Heart right ventricle (tissue), 16 donors: ENCODE measurements around the gene CYP8B1. TPM values are rescaled to one million over a fixed set of nuclear protein-coding genes. Genes with fewer than 3 reads are reported as not detected.

Experiments used
- ATAC-seq, 8 donors: fragments of 200-7000 bp; cut with Tn5 transposase; one replicate each; pipeline ENCODE4 v1.9.1; 2020; ENCODE audit warnings: mild to moderate bottlenecking in 8 of 8, moderate library complexity in 8 of 8, moderate number of reproducible peaks in 1 of 8
- DNase-seq, 2 donors: peaks; one replicate each; pipeline ENCODE4 v3.0.0-alpha.2; 2020
- H3K27ac ChIP-seq, 10 donors: fragments of 200-600 bp; sonication (generic) in 2 of 10; one replicate each; pipeline versions ENCODE4 v1.5.0 to v1.8.0; 2020 to 2022; ENCODE audit warnings: mild to moderate bottlenecking in 3 of 10
- H3K27me3 ChIP-seq, 7 donors: fragments of 200-600 bp; one replicate each; pipeline ENCODE4 v1.8.0; 2021 to 2022; ENCODE audit warnings: mild to moderate bottlenecking in 2 of 7
- H3K36me3 ChIP-seq, 9 donors: fragments of 200-600 bp; sonication (generic) in 1 of 9; one replicate each; pipeline versions ENCODE4 v1.5.0 to v1.8.0; 2020 to 2022; ENCODE audit warnings: mild to moderate bottlenecking in 2 of 9
- H3K4me1 ChIP-seq, 9 donors: fragments of 200-600 bp; sonication (generic) in 1 of 9; one replicate each; pipeline versions ENCODE4 v1.5.0 to v1.8.0; 2020 to 2022; ENCODE audit warnings: mild to moderate bottlenecking in 4 of 9
- H3K4me3 ChIP-seq, 10 donors: fragments of 200-600 bp; sonication (generic) in 2 of 10; one replicate each; pipeline versions ENCODE4 v1.5.0 to v1.8.0; 2020 to 2022; ENCODE audit warnings: mild to moderate bottlenecking in 7 of 10, moderate library complexity in 2 of 10
- H3K9me3 ChIP-seq, 11 donors: fragments of 200-600 bp in 10 of 11; sonication (generic) in 2 of 11; one replicate each; pipeline versions ENCODE4 v1.5.0 to v1.8.0; 2013 to 2022; ENCODE audit warnings: mild to moderate bottlenecking in 2 of 11, control low read depth in 1 of 11, moderate library complexity in 1 of 11
- WGBS, 2 donors: extraction: QIAGEN DNeasy Blood & Tissue Kit; methylation state at CpG; one replicate each; pipeline ENCODE4 v1.1.7; 2013; ENCODE audit warnings: inconsistent platforms in 1 of 2; 5-methylcytosine and 5-hydroxymethylcytosine counted together
- intact Hi-C, 10 donors: fragments of 100-400 bp; cut with DNase I; formaldehyde crosslinking; loops; one replicate each; pipeline versions ENCODE4 v1.11.1 to v1.14.2; 2022
- polyA plus RNA-seq, 2 donors: library from polyadenylated mRNA; stranded (reverse); fragments of 200-250 nt; gene quantifications; one replicate each; pipeline ENCODE4 v1.2.3, GENCODE V29; 2013
- total RNA-seq, 10 donors: library from RNA; stranded (reverse); fragmentation: NEBNext Ultra II Directional in 3 of 10; extraction: Animal tissue kit (Norgen Biotek cat#: 25700) in 3 of 10; gene quantifications; one replicate each; pipeline versions ENCODE4 v1.2.1 to v1.2.4, GENCODE V29; 2021 to 2023
- TF ChIP-seq, protein P1 (sequence below), 9 donors: fragments of 200-600 bp; sonication (generic) in 2 of 9; IDR thresholded peaks; one replicate each; pipeline versions ENCODE4 v1.5.0 to v1.8.0; 2021 to 2022; ENCODE audit warnings: antibody characterized with exemption in 9 of 9, mild to moderate bottlenecking in 5 of 9, moderate library complexity in 1 of 9
- donor health status: Arrhythmogenic right ventricular cardiomyopathy.
- donor health status: ischemic (EF 13 %, LVEDD 7.1; RV severe dilation, severe dysfunction).
- donor health status: healthy with polysubstance abuse.
- donor health status: DM: no; HTN: yes; CAD: no.
- donor health status: DM: no; HTN: no; CAD: no.
- donor health status: ischemic (EF 25% LVEDD 6.9; RV normal size, moderate dysfunction).
- donor health status: ischemic (EF 25% LVEDD 5.7; RV mildly dilated, moderate dysfunction).
- donor health status: healthy.
- donor health status: DM: yes; HTN: yes; CAD: no.
- donor health status: Ischemic cardiomyopathy.
- donor health status: ischemic (EF 35%, LVEDD 5.7; RV mildly dilated, moderate dysfunction).
- donor health status: nonischemic (EF 11% LVEDD 7.7; RV severe dilation, severe dysfunction).
- donor health status: DM: yes; HTN: yes; CAD: no.
- donor health status: PGD.
- donor health status: ischemic (EF 29% LVEDD 5.4; RV normal size, mild dysfunction).
- donor health status: nonischemic (EF 23%, LVEDD 6.1; RV moderate dilation, normal function).

The CYP8B1 gene
- total and polyA plus RNA-seq, 12 donors: not detected

DNA sequence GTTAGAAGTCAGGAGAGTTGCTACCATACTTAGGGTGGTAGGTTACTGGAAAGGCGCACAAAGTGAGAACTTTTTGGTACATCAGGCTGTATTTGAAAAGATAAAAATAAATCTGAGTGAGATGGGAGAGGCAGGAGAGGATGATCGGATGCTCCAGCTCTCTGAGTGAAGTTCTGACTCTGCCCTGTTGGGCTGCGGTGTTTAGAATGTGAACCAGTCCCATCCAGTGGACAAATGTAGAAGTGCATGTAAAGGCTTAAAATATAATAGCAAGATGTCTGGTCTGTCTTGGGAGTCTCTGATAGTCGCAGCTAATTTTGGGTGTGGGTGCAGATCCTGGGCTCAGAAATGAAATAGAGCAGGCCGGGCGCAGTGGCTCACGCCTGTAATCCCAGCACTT is 36.1 kb downstream of the CYP8B1 start:
- DNase-seq: peak in 1 of 2 donors; percentile 53
- 22 to 24% methylated on average over 7 of the region's 7 CpGs for WGBS, 2 donors
- H3K36me3 ChIP-seq: no peaks in the 10 kb centered on the region
- intact Hi-C loops: loop anchor here in 6 of 10 donors (2.0 to 10.0 kb wide), 4 partner anchors 38 to 59 kb away; partner anchors contain the start of gene CYP8B1 (in 1 of the 6)
- H3K9me3 ChIP-seq: no peaks in the 10 kb centered on the region
- TF ChIP-seq, protein P1, sequence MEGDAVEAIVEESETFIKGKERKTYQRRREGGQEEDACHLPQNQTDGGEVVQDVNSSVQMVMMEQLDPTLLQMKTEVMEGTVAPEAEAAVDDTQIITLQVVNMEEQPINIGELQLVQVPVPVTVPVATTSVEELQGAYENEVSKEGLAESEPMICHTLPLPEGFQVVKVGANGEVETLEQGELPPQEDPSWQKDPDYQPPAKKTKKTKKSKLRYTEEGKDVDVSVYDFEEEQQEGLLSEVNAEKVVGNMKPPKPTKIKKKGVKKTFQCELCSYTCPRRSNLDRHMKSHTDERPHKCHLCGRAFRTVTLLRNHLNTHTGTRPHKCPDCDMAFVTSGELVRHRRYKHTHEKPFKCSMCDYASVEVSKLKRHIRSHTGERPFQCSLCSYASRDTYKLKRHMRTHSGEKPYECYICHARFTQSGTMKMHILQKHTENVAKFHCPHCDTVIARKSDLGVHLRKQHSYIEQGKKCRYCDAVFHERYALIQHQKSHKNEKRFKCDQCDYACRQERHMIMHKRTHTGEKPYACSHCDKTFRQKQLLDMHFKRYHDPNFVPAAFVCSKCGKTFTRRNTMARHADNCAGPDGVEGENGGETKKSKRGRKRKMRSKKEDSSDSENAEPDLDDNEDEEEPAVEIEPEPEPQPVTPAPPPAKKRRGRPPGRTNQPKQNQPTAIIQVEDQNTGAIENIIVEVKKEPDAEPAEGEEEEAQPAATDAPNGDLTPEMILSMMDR (IDR thresholded peaks at IDR 0.05): peak; percentile 50 to 81 (median 71)
- H3K4me1 ChIP-seq: peaks cover 0 to 26% (median 11%) of the 10 kb centered on the region in 9 donors
- peak overlapping the region in 3 of 10 donors; percentile 8 to 19 (median 17) for H3K4me3 ChIP-seq
- H3K27ac ChIP-seq: no peak overlapping the region
- ATAC-seq: peak; percentile 74 to 88 (median 80)
- no peaks in the 10 kb centered on the region for H3K27me3 ChIP-seq

DNA sequence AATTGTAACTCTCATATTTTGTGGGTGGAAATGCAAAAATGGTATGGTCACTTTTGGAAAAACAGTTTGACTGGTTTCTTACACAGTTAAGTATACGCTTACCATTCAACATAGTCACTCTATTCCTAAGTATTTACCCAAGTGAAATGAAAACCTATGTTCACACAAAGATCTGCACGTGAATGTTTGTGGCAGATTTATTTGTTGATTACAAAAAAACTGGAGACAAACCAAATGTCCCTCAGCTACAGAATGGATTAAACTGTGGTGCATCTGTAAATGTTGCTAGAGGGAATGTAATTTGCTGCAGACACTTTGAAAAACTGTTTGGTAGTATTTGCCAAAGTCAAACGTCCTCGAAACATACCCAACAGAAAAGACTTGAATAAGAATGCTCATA is 37.1 kb downstream of the CYP8B1 start:
- H3K27me3 ChIP-seq: no peaks in the 10 kb centered on the region
- H3K9me3 ChIP-seq: no peaks in the 10 kb centered on the region
- 82 to 85% methylated on average over 4 of the region's 4 CpGs for WGBS, 2 donors
- DNase-seq: no peak
- ATAC-seq: no peak
- no peak overlapping the region for H3K27ac ChIP-seq
- peaks cover 0 to 17% (median 4%) of the 10 kb centered on the region in 9 donors for H3K4me1 ChIP-seq
- intact Hi-C loops: loop anchor here in 6 of 10 donors (2.0 to 10.0 kb wide), 4 partner anchors 39 to 58 kb away; partner anchors contain the start of gene CYP8B1 (in 1 of the 6)
- H3K4me3 ChIP-seq: no peak overlapping the region
- H3K36me3 ChIP-seq: no peaks in the 10 kb centered on the region
- TF ChIP-seq, protein P1 (IDR thresholded peaks at IDR 0.05): no peak

DNA sequence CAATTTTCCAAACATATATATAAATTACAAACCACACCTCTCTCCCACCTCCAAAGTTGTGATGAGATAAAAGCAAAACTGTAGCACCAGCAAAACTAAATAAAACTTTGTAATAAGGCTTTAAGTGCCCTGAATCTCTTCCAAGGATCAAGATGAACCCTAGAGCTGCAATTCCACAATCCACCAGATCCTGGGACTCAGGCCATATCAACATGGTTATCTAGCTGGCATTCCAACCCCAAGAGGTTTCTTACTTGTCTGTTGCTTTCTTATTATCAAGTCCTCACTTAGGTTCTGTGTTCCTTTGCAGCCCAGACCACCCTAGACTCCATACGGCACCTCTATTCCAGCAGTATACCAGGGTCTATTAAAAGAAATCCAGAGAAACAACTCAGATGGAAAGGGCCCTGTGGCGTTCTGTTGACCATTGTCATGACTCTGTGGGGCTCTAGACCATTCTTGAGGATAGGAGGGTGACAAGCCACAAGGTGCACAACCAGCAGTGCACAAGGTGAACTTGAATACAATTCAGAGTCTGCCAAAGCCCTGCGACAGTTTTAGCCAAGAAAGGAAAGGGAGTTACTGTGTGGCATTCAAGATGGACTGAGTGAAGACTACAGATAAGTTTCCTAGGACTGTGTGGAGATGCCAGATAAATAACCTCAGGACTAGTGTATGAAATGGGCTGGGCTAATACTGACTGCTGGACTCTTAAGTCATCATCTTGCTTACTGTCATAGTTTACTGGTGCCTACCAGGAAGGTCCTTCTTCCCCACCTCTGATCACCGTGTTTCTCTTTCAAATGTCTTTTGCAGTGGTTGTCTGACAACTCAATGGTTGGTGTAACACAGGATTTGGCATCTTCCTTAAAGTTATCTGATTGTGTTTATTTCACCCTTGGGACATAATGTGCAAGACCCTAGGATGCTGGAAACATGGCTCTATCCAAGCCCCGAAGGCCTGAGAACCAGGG is 39.2 kb downstream of the CYP8B1 start:
- WGBS, 2 donors: 74 to 80% methylated on average over 5 of the region's 5 CpGs
- no peak for DNase-seq
- Histone ChIP-seq H3K36me3 (no peaks in the 10 kb centered on the region), H3K27me3 (no peaks in the 10 kb centered on the region), H3K4me1 (peaks cover 0 to 2% (median 0%) of the 10 kb centered on the region in 9 donors), H3K4me3 (no peak overlapping the region), H3K9me3 (no peaks in the 10 kb centered on the region), H3K27ac (no peak overlapping the region)
- TF ChIP-seq, protein P1 (IDR thresholded peaks at IDR 0.05): no peak
- no peak for ATAC-seq
- intact Hi-C loops: loop anchor here in 5 of 10 donors (5.0 to 10.0 kb wide), 3 partner anchors 41 to 54 kb away; partner anchors contain the start of gene CYP8B1 (in 1 of the 5)

DNA sequence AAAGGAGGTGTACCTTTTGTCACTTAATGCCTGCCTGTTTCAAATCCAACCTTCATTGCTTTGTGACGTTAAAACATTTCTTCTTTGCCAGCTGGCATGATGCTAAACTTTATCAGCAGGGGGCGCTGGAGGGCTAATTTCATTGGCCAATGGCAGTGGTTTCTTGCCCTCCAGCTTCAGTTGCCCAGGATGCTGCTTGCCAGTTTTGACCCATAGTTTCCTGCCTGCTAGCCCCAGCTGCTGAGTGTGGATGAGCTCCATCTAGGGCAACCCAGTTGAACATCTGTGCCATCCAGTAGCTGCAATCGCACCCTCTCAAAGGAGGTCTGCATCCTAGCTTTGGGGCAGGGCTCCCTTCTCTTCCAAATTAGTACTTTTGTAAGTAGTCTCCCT is 44.4 kb downstream of the CYP8B1 start:
- DNase-seq (peak; percentile 48 to 74), ATAC-seq (peak; percentile 25 to 76 (median 66))
- Histone ChIP-seq H3K4me1 (peaks cover 0 to 6% (median 0%) of the 10 kb centered on the region in 9 donors), H3K27ac (no peak overlapping the region), H3K9me3 (no peaks in the 10 kb centered on the region), H3K27me3 (no peaks in the 10 kb centered on the region), H3K36me3 (no peaks in the 10 kb centered on the region), H3K4me3 (no peak overlapping the region)
- intact Hi-C loops: loop anchor here (1.0 to 10.0 kb wide), 7 partner anchors 46 to 54 kb away; partner anchors contain the start of gene CYP8B1 (in 1 of the 10)
- 16 to 17% methylated on average over 3 of the region's 3 CpGs for WGBS, 2 donors
- TF ChIP-seq, protein P1 (IDR thresholded peaks at IDR 0.05): peak; percentile 44 to 80 (median 73)
